ENCODE results near the gene HNF4A.

- no peak for TF ChIP-seq CTCF (IDR thresholded peaks at IDR 0.05)
- no peak for TF ChIP-seq POLR2A (IDR thresholded peaks at IDR 0.05)
- TF ChIP-seq POLR2AphosphoS5 (IDR thresholded peaks at IDR 0.05; ENCODE audit: insufficient read depth in 1 of 2, low read depth in 1 of 2) = no peak
These were observed 34.8 kb downstream of the HNF4A start for GRCh38 chr20:44390280-44390679.
